ENCODE measurements around the gene CTF1.
"Not testable (repeated sequence)": the region's sequence is repeated elsewhere in the genome, so short reads cannot be mapped to it uniquely, and the experiment has no call there.

Gene CTF1

DNA sequence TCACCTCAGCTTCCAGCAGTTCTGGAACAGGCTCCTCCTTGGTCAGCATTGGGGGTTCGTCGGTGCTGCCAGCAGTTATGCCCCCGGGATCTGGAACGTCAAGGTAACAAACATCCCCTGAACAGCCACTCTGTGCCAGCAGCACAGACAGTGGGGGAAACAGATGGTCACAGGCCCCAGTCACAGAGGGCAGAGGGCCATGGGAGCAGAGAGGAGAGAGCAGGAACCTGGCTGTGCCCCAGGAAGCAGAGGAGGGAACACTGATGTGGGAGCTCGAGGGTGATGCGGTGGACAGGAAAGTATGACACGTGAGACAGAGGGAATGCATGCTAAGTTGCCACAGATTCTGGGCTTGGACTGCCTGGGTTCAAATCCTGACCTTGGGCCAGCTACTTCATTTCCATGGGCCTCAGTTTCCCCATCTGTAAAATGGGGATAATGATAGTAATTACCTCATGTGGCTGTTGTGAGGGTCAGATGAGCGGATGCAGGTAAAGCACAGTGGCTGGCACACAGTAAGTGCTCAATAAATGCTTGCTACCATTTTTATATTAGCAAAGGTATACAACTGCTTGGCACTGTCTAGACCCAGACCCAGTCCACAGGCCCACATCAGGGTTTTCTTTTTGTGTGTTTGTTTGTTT lies 7.4 kb upstream of the CTF1 start:
- no peak for DNase-seq

DNA sequence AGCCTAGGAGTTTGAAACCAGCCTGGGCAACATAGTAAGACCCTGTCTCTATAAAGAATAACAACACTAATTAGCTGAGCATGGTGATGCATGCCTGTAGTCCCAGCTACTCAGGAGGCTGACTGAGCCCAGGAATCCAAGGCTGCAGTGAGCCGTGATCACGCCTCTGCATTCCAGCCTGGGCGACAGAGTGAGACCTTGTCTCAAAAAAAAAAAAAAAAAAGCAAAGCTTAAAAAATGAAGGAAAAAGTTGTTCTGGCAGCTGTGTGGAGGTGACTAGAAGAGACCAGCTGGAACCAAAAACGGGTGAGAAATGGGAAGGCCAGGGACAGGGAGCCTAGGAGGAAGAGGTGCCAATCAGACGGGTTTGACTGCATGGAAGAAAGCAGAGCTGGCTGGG lies 6.7 kb upstream of the CTF1 start:
- DNase-seq, result no peak

DNA sequence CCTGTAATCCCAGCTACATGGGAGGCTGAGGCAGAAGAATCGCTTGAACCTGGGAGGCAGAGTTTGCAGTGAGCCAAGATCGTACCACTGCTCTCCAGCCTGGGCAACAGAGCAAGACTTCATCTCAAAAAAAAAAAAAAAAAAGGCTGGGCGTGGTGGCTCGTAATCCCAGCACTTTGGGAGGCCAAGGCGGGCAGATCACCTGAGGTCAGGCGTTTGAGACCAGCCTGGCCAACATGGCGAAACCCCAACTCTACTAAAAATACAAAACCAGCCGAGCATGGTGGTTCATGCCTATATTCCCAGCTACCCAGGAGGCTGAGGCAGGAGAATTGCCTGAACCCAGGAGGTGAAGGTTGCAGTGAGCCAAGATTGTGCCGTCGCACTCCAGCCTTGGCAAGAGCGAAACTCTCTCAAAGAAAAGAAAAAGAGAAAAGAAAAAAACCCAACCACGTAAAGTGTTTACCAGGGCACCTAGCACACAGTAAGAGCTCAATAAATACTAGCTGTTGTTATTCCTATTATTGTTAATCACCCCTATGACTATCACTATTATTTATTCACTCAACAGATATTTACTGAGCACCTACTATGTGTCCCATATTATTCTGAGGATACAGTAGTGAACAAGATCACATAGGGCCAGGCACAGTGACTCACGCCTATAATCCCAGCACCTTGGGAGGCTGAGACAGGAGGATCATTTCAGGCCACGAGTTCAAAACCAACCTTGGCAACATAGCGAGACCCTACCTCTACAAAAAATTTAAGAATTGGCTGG lies 5.2 kb upstream of the CTF1 start:
- DNase-seq, result not testable (repeated sequence)

DNA sequence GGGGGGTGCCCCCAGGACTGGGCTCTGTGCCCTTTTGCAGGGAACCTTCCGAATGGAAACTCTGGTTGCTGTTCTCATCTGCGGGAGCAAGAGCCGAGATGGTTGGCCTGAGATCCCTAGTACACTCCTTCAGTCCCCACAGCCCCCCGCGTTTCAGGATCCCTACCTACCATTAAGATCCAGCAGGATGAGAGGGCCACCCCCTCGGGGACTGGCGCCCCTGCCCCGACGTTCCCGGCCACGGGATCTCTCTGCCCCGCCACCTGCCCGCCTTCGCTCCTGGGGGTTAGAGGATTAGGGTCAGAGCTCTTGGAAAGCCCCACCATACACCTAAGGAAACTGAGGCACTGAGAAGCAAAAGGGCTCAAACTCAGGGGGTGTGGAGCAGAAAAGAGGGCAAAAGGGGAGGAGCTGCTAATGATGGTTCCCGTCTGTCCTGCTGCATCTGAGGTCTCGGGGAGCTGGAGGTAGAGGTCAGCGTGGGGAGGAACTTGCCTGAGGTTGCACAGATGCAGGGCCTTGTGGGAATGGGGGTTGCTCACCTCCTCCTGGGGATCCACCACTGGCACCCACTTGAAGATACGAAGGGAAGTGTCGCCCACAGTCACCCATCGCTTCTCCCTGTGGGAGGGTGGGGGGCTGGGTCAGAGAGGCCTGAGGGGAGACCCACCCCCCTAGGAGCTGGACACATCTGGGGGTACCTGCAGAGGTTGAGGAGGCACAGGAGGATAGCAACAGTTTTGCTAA lies 3.6 kb upstream of the CTF1 start:
- DNase-seq, result peak; percentile 25

DNA sequence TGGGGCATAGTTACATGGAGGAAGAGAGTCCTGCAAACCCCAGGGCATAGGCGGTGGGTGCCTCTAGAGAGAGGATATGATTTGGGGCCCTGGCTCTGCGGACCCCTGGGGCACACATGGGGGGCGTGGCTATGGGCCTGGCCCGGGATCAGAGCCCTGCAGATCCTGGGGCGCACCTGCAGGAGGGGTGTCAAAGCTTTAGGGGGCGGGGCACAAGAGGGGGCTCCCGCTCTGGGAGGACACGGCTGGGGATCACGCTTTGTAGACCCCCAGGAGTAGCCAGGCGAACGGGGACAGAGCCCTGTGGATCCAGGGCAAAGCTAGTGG lies 3.0 kb upstream of the CTF1 start:
- peak; percentile 41 for DNase-seq

DNA sequence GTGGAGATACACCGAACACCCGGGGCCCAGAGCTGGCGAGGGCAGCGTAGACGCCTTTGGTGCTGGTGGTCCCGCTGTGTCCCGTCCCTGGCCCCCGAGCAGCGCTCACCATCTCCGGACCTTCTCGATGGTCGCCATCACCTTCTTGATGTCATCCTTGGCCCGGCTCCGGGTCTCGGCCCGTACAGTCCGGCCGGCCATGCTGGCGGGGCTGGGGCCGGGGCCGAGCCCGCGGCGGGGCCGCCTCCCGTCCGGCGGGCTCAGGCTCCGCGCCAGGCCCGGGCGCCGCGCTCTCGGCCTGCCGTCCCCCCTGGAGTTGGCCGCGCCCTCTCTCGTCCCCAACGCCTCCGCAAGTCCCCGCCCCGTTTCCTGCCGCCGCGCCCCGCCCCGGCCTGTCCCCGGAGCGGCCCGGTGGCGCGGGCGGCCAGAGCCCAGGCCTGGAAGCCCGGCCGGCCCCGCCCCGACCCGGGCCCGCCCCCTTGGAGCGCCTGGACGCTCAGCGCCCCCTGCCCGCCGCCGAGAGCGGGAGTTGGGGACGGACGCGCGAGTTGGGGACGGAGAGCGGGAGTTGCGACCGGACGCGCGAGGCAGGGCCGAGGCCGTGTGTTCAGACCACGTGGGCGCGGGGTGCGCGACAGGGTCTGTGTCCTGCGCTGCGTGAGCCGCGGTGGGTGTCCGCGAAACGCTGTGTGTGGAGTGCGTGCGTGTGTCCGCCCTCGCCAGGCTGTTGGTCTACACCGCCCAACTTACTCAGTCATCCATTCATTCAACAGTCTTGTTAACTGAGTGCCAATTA lies 2.5 kb upstream of the CTF1 start, which contains the start of gene BCL7C:
Gene BCL7C, minus strand, starts transcription at position 334 of the 796 bp plus-strand sequence. Its CDS starts 133 bp downstream, at position 201.
- DNase-seq, result peak; percentile 96

DNA sequence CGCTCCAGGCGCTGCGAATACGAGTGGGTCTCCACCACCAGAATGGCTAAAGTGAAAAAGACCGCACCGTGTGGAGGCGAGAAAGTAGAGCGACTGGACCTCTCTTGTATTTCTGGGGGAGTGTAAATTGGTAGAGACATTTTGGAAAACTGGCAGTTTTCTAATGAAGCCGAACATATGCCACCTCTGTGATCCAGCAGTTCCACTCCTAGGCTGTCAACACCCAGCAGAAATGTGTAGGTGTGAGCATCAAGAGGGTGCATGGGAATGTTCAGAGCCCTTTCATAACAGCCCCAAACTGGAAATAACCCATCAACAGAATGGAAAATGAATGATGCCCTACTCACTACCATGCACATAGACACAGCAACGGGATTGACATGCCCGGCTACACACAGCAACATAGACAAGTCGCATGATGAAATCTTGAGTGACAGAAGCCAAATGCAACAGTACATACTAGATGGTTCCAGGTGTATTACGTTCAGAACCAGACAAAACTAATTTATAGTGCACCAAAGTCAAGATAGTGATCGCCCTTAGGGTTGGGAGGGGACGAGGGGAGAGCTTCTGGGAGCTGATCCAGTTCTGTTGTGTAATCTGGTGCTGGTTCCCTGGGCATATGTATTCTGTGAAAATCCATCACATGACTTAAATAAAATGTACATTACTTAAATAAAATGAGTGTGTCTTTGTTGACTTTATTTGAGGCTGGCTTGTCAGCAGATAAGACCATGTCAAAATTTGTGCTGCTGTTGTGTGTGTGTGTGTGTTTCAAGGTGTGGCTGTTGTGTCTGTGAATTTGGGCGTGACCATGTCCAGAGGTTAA lies 1.7 kb upstream of the CTF1 start:
- peak; percentile 40 for DNase-seq

DNA sequence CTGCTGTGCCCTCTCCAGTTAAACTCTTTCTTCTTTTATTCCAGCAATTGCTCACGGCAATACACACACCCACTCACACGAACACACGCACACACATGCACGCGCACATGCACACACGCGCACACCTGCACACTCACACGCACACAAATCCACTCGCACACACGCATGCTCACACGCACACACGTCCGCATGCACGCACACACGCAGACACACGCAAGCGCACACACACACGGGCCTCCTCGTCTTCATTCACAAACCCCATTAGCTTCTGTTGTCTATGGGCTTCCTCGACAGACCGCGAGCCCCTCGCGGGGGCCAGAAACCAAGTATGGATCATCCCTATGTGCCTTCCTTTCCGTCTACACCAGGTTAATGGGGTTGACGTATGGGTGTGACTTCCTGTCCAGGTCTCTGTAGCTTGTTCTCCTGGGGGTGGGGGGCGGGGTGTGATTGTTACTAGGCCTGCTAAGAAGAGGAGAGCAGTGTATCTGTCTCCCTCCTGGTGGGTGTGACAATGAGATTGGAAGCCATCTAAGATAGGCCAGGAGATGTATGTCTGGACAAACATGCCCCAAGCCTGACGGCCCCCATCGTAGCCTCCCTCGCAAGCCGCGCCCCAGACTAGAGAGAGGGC lies 670 bp upstream of the CTF1 start:
- DNase-seq, result peak; percentile 60

DNA sequence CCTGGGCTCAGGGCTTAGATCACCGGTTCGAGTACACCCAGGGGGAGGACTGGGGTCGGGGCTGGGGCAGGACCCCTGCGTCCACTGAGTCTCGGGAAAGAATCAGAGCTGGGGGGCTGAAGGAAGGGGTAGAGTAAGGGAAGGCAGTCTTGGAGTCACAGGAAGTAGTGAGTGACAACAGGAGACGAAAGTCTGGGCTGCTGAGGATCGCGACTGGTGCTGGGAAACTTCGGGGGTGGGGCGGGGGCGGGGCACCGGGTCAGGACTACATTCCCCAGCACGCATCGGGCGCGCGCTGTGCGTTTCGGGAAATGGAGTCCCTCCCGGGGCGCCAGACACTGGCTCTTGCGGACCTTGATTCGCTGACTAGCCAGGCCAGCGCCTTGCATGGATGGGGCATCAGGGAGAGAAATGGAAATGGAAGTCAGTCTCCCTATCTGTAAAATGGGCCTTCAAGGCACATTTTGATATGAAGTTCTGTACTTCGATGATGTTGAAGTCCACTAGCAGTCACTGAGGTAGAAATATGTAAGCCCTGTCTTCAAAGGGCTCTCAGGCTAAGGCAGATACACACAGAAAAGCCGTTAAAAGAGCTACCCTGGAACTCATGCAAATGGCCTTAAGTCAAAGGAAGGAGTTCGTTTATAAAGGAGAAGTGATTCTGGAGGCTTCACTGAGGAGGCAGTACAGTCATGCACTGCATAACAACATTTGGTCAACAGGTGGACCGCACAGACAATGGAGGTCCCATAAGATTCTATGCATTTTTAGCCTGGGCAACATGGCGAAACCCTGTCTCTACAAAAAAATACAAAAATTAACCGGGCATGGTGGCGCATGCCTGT lies 697 bp downstream of the CTF1 start:
- peak; percentile 96 for DNase-seq

DNA sequence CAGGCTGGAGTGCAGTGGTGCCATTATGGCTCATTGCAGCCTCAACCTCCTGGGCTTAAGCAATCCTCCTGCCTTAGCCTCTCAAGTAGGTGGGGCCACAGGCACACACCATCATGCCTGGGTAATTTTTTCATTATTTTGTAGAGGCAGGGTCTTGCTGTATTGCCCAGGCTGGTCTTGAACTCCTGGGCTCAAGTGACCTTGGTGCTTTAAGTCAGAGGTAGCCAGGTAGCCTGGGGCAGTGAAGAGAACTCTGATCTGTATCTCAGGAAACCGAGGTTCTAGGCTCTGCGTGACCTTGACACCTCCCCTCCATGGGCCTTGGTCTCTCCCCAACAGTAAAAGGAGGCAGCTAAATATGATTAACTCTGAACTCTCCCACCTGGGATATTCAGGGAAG lies 3.4 kb downstream of the CTF1 start:
- DNase-seq, result no peak

DNA sequence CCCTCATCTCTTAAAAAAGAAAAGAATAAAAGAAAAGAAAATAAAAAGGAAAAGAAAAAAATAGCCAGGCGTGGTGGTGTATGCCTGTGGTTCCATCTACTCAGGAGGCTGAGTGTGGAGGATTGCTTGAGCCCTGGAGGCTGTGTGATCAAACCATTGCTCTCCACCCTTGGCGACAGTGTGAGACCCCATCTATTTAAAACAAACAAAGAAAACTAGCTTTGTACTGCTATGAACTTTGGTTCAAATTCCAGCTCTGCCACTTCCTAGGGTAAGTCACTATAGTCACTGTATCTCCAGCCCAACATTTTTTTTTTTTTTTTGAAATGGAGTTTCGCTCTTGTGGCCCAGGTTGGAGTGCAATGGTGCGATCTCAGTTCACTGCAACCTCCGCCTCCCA lies 4.2 kb downstream of the CTF1 start:
- DNase-seq, result no peak

DNA sequence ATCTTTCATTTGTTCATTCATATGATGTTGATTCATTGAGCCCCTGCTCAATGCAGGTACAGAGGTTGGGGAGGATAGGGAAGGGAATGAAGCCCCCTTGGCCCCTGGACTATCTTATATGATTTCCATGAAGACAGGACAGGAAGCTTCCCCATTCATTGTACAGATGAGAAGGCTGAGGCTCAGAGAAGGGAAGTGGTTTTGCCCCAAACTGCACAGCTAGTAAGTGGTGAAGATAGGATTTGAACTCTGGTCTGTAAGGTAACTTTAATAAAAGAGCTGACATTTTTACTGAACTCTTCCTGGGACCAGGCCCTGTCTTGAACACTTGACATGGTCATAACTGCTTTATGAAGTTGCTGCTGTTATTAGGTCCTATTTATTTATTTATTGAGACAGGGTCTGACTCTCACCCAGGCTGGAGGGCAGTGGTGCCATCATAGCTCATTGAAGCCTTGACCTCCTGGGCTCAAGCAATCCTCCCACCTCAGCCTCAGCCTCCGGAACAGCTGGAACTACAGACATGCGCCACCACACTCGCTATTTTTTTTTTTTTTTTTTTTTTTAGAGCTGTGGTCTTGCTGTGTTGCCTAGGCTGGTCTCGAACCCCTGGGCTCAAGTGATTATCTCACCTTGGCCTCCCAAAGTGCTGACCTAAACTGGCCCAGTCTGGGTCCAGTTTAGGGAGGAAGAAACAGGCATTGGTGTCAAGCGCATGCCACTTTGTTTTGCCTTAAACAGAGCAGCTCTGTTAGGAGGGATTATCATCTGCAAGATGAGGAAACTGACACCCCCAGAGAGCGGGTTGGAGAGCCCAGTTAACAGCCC lies 5.0 kb downstream of the CTF1 start:
- peak; percentile 55 for DNase-seq

DNA sequence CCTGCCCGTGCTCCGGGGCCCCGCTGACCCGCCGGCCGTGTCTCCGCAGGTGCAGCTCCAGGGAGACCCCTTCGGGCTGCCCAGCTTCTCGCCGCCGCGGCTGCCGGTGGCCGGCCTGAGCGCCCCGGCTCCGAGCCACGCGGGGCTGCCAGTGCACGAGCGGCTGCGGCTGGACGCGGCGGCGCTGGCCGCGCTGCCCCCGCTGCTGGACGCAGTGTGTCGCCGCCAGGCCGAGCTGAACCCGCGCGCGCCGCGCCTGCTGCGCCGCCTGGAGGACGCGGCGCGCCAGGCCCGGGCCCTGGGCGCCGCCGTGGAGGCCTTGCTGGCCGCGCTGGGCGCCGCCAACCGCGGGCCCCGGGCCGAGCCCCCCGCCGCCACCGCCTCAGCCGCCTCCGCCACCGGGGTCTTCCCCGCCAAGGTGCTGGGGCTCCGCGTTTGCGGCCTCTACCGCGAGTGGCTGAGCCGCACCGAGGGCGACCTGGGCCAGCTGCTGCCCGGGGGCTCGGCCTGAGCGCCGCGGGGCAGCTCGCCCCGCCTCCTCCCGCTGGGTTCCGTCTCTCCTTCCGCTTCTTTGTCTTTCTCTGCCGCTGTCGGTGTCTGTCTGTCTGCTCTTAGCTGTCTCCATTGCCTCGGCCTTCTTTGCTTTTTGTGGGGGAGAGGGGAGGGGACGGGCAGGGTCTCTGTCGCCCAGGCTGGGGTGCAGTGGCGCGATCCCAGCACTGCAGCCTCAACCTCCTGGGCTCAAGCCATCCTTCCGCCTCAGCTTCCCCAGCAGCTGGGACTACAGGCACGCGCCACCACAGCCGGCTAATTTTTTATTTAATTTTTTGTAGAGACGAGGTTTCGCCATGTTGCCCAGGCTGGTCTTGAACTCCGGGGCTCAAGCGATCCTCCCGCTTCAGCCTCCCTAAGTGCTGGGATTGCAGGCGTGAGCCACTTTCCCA lies 5.9 kb downstream of the CTF1 start:
- peak; percentile 86 for DNase-seq

DNA sequence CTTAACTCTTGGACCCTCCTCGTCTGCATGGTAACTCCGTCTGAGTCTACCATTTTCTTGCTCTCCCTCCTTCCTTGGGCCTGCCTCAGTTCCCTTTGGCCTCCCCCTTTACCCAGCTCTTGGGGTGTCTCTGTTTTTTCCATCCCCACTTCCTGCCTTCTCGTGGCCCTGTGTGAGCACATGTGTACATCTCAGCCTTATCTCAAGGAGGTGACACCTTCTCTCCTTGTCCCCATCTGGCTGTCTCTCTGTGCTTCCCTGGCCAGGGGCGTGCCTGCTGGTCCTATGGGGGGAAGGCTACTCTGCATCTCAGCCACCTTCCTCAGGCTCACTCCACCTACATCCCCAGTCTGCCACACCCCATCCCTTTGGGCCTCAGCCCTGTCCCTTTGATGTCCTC lies 6.6 kb downstream of the CTF1 start:
- DNase-seq, result peak; percentile 67

DNA sequence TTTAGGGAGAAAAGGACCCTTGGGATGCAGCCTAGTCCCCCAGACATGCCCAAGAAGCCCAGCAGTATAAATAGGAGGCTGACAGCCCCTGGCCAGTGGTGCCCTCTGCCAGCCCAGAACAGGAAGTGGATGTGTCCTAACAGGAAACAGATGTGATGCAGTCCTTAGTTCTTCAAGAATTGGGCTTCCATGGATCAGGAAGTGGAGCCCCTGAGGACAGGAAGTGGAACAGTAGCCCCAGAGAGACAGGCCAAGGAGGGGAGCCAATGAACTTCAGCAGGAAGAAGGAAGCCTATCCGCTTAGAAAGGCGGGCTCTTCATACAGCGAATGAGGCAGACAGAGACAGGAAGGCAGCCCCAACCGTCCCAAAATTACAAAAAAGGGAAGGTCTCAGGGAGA lies 7.2 kb downstream of the CTF1 start:
- peak; percentile 94 for DNase-seq

DNA sequence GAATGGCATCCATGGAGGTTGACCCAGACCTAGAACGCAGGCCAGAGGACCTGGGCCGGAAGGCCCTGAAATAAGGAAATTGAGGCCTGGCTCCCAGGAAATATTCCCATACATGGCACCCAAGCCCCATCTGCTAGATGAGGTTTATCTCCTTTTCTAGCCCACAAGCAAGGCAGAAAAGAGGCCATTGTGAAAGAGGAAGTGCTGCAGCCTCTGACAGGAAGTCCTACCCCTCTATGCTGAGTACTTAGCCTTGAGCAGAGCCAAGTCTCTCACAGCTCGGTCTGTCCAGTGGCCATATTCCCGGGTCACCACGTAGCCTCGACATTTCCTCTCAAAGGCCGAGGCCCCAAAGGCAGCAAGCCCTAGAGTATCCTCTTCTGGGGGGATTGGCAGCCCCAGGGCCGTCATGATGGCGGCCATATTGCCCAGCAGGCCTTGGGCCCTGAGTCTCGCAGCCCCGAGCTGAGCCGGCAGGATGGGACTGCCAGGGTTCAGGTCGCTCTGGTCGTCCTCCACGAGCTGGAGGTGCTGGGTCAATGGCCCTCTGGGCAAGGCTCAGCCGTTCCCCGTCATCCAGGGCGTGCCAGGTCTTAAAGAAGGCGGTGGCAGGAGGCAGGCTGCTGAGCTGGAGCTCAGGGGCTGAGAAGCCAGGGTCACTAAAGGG lies 7.8 kb downstream of the CTF1 start:
- DNase-seq, result peak; percentile 73

DNA sequence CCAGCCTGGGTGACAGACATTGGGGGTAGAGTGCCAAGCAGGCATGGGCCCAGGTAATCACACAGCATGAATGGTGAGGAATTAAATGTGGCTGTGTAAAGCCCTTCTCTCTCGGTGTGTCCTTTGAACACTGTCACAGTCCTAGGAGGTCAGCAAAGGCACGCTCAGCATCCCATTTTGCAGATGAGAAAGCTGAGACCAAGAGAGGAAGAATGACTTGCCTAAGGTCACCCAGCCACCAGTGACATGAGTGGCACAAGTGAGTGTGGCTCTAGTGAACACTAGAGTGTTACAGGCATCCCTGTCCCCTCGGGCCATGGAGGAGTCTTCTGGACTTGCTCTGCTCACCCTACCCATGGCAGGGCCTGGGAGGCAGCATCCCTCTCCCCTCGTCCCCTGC lies 10.7 kb downstream of the CTF1 start:
- no peak for DNase-seq

DNA sequence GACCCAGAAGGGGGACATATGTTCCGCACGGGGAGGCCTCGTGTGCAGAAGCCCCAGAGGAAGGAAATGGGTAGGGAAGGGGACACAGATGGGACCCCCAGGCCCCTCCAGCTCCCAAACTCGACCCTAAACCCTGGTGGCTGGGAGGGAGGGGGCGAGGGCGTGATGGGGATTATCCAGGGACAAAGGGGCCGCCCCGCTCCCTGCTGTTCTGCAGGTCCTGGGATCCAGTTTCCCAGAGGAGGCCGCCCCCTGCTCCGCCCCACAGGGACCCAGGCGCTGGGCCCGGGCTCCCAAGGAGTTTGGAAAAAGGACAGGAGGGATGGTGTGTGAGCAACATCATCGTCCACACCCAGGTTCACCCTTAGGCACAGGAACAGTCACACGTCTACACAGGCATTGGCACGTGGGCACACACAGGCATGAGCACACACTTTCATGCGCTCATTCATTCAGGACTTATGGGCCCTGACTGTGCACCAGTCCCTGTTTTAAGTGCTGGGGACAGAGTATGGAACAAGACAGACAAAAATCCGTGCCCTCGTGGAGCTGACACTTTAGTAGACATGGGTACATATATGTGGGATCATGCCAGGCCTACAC lies 14.1 kb downstream of the CTF1 start:
- no peak for DNase-seq

Data from hematopoietic multipotent progenitor cell treated with erythropoietin and hydrocortisone succinate and interleukin-3 and kit ligand, for 4 days (in vitro differentiated cells).